Measurements from ENCODE around the gene OLFML2B.

The OLFML2B gene

GRCh38 chr1:161973924-161974845 lies 49.5 kb downstream of the OLFML2B start:
- peak; percentile 78 for DNase-seq

GRCh38 chr1:161972828-161973227 lies 50.8 kb downstream of the OLFML2B start:
- no peak for DNase-seq

- no peak for DNase-seq
Measured at GRCh38 chr1:161970633-161971032, 53.0 kb downstream of the OLFML2B start.

- no peak for DNase-seq
Measured at GRCh38 chr1:161970036-161970435, 53.6 kb downstream of the OLFML2B start.

GRCh38 chr1:161966067-161966466 lies 57.6 kb downstream of the OLFML2B start:
- DNase-seq, result no peak

GRCh38 chr1:161962091-161962887 lies 61.4 kb downstream of the OLFML2B start:
- DNase-seq, result no peak

GRCh38 chr1:161958425-161958824 lies 65.2 kb downstream of the OLFML2B start:
- no peak for DNase-seq

GRCh38 chr1:161956930-161957329 lies 66.7 kb downstream of the OLFML2B start:
- no peak for DNase-seq

- DNase-seq, result no peak
Measured at GRCh38 chr1:161956097-161956496, 67.6 kb downstream of the OLFML2B start.

GRCh38 chr1:161955606-161956005 lies 68.1 kb downstream of the OLFML2B start:
- DNase-seq, result no peak

GRCh38 chr1:161954466-161954865 lies 69.2 kb downstream of the OLFML2B start:
- DNase-seq, result no peak

- no peak for DNase-seq
Measured at GRCh38 chr1:161954050-161954449, 69.6 kb downstream of the OLFML2B start.

GRCh38 chr1:161953256-161953920 lies 70.3 kb downstream of the OLFML2B start:
- peak; percentile 71 for DNase-seq

GRCh38 chr1:161952607-161953172 lies 71.0 kb downstream of the OLFML2B start:
- no peak for DNase-seq

GRCh38 chr1:161951646-161952045 lies 72.0 kb downstream of the OLFML2B start:
- no peak for DNase-seq

- no peak for DNase-seq
Measured at GRCh38 chr1:161950377-161950776, 73.3 kb downstream of the OLFML2B start.

- no peak for DNase-seq
Measured at GRCh38 chr1:161949548-161949947, 74.1 kb downstream of the OLFML2B start.

- DNase-seq, result no peak
Measured at GRCh38 chr1:161948435-161948834, 75.2 kb downstream of the OLFML2B start.

- DNase-seq, result no peak
Measured at GRCh38 chr1:161946071-161946987, 77.3 kb downstream of the OLFML2B start.

GRCh38 chr1:161945306-161946060 lies 78.2 kb downstream of the OLFML2B start:
- peak; percentile 94 for DNase-seq

- peak; percentile 80 for DNase-seq
Measured at GRCh38 chr1:161944381-161944780, 79.3 kb downstream of the OLFML2B start.

Measured in hematopoietic multipotent progenitor cell treated with erythropoietin and hydrocortisone succinate and interleukin-3 and kit ligand, for 8 days (in vitro differentiated cells).